HepG2 (cell line): Measurements from ENCODE around the gene PRR14. TPM values are rescaled to one million over a fixed set of nuclear protein-coding genes. Genes with fewer than 3 reads are reported as not detected.

ENCODE experiments used
- ATAC-seq: fragments of 200-7000 bp; cut with Tn5 transposase; 3 replicates; pipeline ENCODE4 v1.9.1; 2020; ENCODE audit warnings: mild to moderate bottlenecking, moderate library complexity
- Bru-seq: library from RNA; stranded (reverse); fragments of 400-500 nt; gene quantifications from one replicate; lab custom pipeline; 2021; lab: Mats Ljungman, UMichigan
- BruChase-seq, 2 experiments: library from RNA; stranded (reverse); fragments of 400-500 nt; gene quantifications; one replicate each; lab custom pipeline; 2021; lab: Mats Ljungman, UMichigan
- BruUV-seq: library from RNA; stranded (reverse); fragments of 400-500 nt; replicated peaks from 2 replicates; lab custom pipeline; 2021; lab: Mats Ljungman, UMichigan
- CTCF ChIA-PET: fragments of 300-600 bp; formaldehyde crosslinking; extraction: SDS; loops from one replicate; lab custom pipeline; 2021; ENCODE audit warnings: low total read pairs, inconsistent platforms, low intra/inter-chr PET ratio; lab: Yijun Ruan, JAX
- POLR2A ChIA-PET: fragments of 350-600 bp; sonication (Branson Sonifier 250); formaldehyde crosslinking; loops from one replicate; lab custom pipeline; 2020; ENCODE audit warnings: antibody characterized with exemption, inconsistent platforms; lab: Yijun Ruan, JAX
- DNase-seq: peaks from one replicate; pipeline ENCODE4 v3.0.0-alpha.2; 2015; ENCODE audit warnings: low spot score
- FAIRE-seq: peaks from 3 replicates; lab custom pipeline; 2011; peaks lifted over from hg19 to GRCh38; lab: Jason Lieb, UNC
- H2AFZ ChIP-seq: one replicate; pipeline ENCODE4 v1.6.1; 2011; ENCODE audit warnings: low read length, inconsistent platforms
- H3K27ac ChIP-seq: fragments of 300-600 bp; 3 replicates; pipeline ENCODE4 v1.8.0; 2011; ENCODE audit warnings: mixed run types, mild to moderate bottlenecking, mixed read lengths, low read length, inconsistent platforms; ENCODE audit not compliant: insufficient read depth; ENCODE audit errors: extremely low read length
- H3K27me3 ChIP-seq, 2 experiments: fragments of 200-600 bp in 1 of 2; 2 replicates in 1 of 2; 3 replicates in 1 of 2; pipeline versions ENCODE4 v1.6.0 to v1.8.0; 2011; ENCODE audit warnings: low read length in 2 of 2, mild to moderate bottlenecking in 2 of 2, moderate library complexity in 2 of 2, inconsistent platforms in 1 of 2; ENCODE audit not compliant: insufficient read depth in 2 of 2, control insufficient read depth in 1 of 2
- H3K36me3 ChIP-seq, 2 experiments: fragments of 200-600 bp in 1 of 2; replicated peaks in 1 of 2; 2 replicates in 1 of 2; 3 replicates in 1 of 2; pipeline versions ENCODE4 v1.5.1 to v1.8.0; 2011; ENCODE audit warnings: low read length in 2 of 2, inconsistent platforms in 1 of 2; ENCODE audit not compliant: insufficient read depth in 2 of 2, control insufficient read depth in 1 of 2
- H3K4me1 ChIP-seq: 2 replicates; pipeline ENCODE4 v1.5.1; 2012; ENCODE audit warnings: low read length, inconsistent platforms; ENCODE audit not compliant: insufficient read depth
- H3K4me2 ChIP-seq: 2 replicates; pipeline ENCODE4 v1.6.0; 2011; ENCODE audit warnings: low read depth, low read length, inconsistent platforms
- H3K4me3 ChIP-seq, 3 experiments: fragments of 200-600 bp in 1 of 3; sonication (generic), shearing (Covaris generic) in 1 of 3; replicated peaks in 1 of 3; 2 replicates each; pipeline ENCODE4 v1.5.1; 2011 to 2016; ENCODE audit warnings: low read length in 3 of 3, inconsistent platforms in 2 of 3, low read depth in 2 of 3, mild to moderate bottlenecking in 2 of 3, control low read depth in 1 of 3, mixed read lengths in 1 of 3; ENCODE audit not compliant: insufficient read depth in 1 of 3
- H3K79me2 ChIP-seq: one replicate; pipeline ENCODE4 v1.6.1; 2011; ENCODE audit warnings: low read length, inconsistent platforms; ENCODE audit not compliant: insufficient read depth
- H3K9ac ChIP-seq: 2 replicates; pipeline ENCODE4 v1.6.0; 2011; ENCODE audit warnings: mild to moderate bottlenecking, low read depth, low read length, inconsistent platforms; ENCODE audit not compliant: insufficient read depth
- H3K9me3 ChIP-seq: 2 replicates; pipeline ENCODE4 v1.5.1; 2012; ENCODE audit warnings: mild to moderate bottlenecking, low read length
- H4K20me1 ChIP-seq: 2 replicates; pipeline ENCODE4 v1.6.0; 2011; ENCODE audit warnings: inconsistent platforms, mild to moderate bottlenecking, low read length, moderate library complexity; ENCODE audit not compliant: insufficient read depth
- CEBPB ChIP-seq: IDR thresholded peaks from 2 replicates; pipeline ENCODE4 v1.6.1; 2011; ENCODE audit warnings: low read depth, low read length, improper control_type of control experiment, borderline replicate concordance
- DNMT3B ChIP-seq: conservative IDR thresholded peaks from 2 replicates; pipeline ENCODE4 v1.6.1; 2016; ENCODE audit warnings: missing biosample characterization, control low read depth
- FOXA3 ChIP-seq: IDR thresholded peaks from 2 replicates; pipeline ENCODE4 v1.6.1; 2016; ENCODE audit warnings: missing genetic modification reagents, missing compliant biosample characterization
- MAZ ChIP-seq, 2 experiments: sonication (generic) in 1 of 2; formaldehyde crosslinking in 1 of 2; IDR thresholded peaks; 2 replicates each; pipeline versions ENCODE4 v1.5.0 to v1.6.1; 2012 to 2020; ENCODE audit warnings: low read depth in 2 of 2, mild to moderate bottlenecking in 2 of 2, borderline replicate concordance in 1 of 2, improper control_type of control experiment in 1 of 2, low read length in 1 of 2, missing genetic modification reagents in 1 of 2, moderate library complexity in 1 of 2
- NFKB2 ChIP-seq: sonication (generic); formaldehyde crosslinking; IDR thresholded peaks from 2 replicates; pipeline ENCODE4 v1.4.0; 2020; ENCODE audit warnings: missing genetic modification reagents, borderline replicate concordance
- SMAD1 ChIP-seq: sonication (generic); formaldehyde crosslinking; IDR thresholded peaks from 2 replicates; pipeline ENCODE4 v1.4.0; 2020; ENCODE audit warnings: missing genetic modification reagents, low read depth, mild to moderate bottlenecking, borderline replicate concordance
- SMYD3 ChIP-seq: sonication (generic); formaldehyde crosslinking; IDR thresholded peaks from 2 replicates; pipeline ENCODE4 v1.8.1; 2023; ENCODE audit warnings: mild to moderate bottlenecking, missing genetic modification reagents
- ZNF678 ChIP-seq: sonication (generic); formaldehyde crosslinking; IDR thresholded peaks from 2 replicates; pipeline ENCODE4 v1.4.0; 2020; ENCODE audit warnings: mild to moderate bottlenecking, missing genetic modification reagents
- WGBS: methylation state at CpG from one replicate; pipeline ENCODE4 v1.1.6; 2017; ENCODE audit warnings: low lambda C conversion rate; 5-methylcytosine and 5-hydroxymethylcytosine counted together
- in situ Hi-C: cut with HindIII; loops from 2 replicates; pipeline ENCODE4 v1.10.0; 2017; ENCODE audit warnings: low pct_unique_long_range_greater_than_20kb; ENCODE audit not compliant: extremely low pct_ligation_motif_present
- intact Hi-C: fragments of 100-400 bp; cut with micrococcal nuclease; formaldehyde crosslinking; loops from one replicate; pipeline ENCODE4 v1.10.0; 2022; ENCODE audit not compliant: unreplicated experiment
- long read RNA-seq, 2 experiments: library from RNA in 1 of 2; library from polyadenylated mRNA in 1 of 2; stranded (forward) in 1 of 2; unstranded in 1 of 2; transcript quantifications; one replicate each; pipeline ENCODE4 v2.0.0, GENCODE V29; 2019 to 2022
- polyA minus RNA-seq, 3 experiments: library from RNA; depleted of rRNA, polyadenylated mRNA; stranded (reverse); fragments of >200 nt; gene quantifications; 2 replicates each; pipeline ENCODE4 v1.2.3, GENCODE V29; 2011; ENCODE audit warnings: low replicate concordance in 1 of 3
- polyA plus RNA-seq, 8 experiments: library from polyadenylated mRNA; depleted of rRNA in 3 of 8; stranded (reverse) in 7 of 8; unstranded in 1 of 8; fragments of >200 nt; fragmentation: Illumina TruSeq in 4 of 8; extraction: Trizol in 4 of 8; gene quantifications; 2 replicates each; pipeline versions ENCODE4 v1.2.1 to v1.2.3, GENCODE V29; 2011 to 2016; ENCODE audit warnings: low read depth in 4 of 8, missing spikeins in 1 of 8, mixed read lengths in 1 of 8; ENCODE audit not compliant: insufficient read depth in 1 of 8
- total RNA-seq, 5 experiments: library from RNA; depleted of rRNA; stranded (reverse); fragments of >200 nt; fragmentation: Illumina TruSeq; extraction: Trizol; gene quantifications; 2 replicates each; pipeline ENCODE4 v1.2.3, GENCODE V29; 2016; ENCODE audit warnings: low read depth in 1 of 5
- TF ChIP-seq, protein P1 (sequence below): IDR thresholded peaks from 2 replicates; pipeline ENCODE4 v1.6.1; 2016; ENCODE audit warnings: low read depth, control low read depth

Gene PRR14
- total RNA-seq (2016; rRNA removed; fragmentation: Illumina TruSeq; extraction: Trizol) (9.1 and 11.0 TPM in 2 replicates), polyA plus RNA-seq (2011; rRNA removed) (8.4 and 9.2 TPM in 2 replicates), polyA minus RNA-seq (2011; rRNA and poly(A)+ RNA removed; ENCODE audit: low replicate concordance) (5.4 and 5.5 TPM in 2 replicates), Bru-seq, nascent RNA (percentile 58 among the genes with signal in this experiment), BruChase-seq, experiment 1, labeled RNA remaining after a 6-hour chase (percentile 80 among the genes with signal in this experiment), BruChase-seq, experiment 2, labeled RNA remaining after a 2-hour chase (percentile 71 among the genes with signal in this experiment)
- total RNA-seq (2016; cell fraction: cytosol; rRNA removed; fragmentation: Illumina TruSeq; extraction: Trizol; ENCODE audit: low read depth), result 8.4 TPM in 2 replicates
- 6.9 and 9.6 TPM in 2 replicates for total RNA-seq (2016; cell fraction: insoluble cytoplasmic fraction; rRNA removed; fragmentation: Illumina TruSeq; extraction: Trizol)
- 15.8 and 18.7 TPM in 2 replicates for total RNA-seq (2016; cell fraction: membrane; rRNA removed; fragmentation: Illumina TruSeq; extraction: Trizol)
- 17.7 and 22.5 TPM in 2 replicates for total RNA-seq (2016; cell fraction: nucleus; rRNA removed; fragmentation: Illumina TruSeq; extraction: Trizol)
- 3.3 and 4.5 TPM in 2 replicates for polyA plus RNA-seq (2011; cell fraction: cytosol; rRNA removed)
- polyA plus RNA-seq (2011; cell fraction: nucleus; rRNA removed), result 64.8 and 74.5 TPM in 2 replicates
- 16.5 and 32.3 TPM in 2 replicates for polyA plus RNA-seq (2012)
- polyA plus RNA-seq (2016; cell fraction: cytosol; fragmentation: Illumina TruSeq; extraction: Trizol; ENCODE audit: low read depth), result 27.2 and 27.7 TPM in 2 replicates
- polyA plus RNA-seq (2016; cell fraction: insoluble cytoplasmic fraction; fragmentation: Illumina TruSeq; extraction: Trizol; ENCODE audit: low read depth), result 18.2 and 24.7 TPM in 2 replicates
- polyA plus RNA-seq (2016; cell fraction: membrane; fragmentation: Illumina TruSeq; extraction: Trizol; ENCODE audit: low read depth), result 38.9 and 40.6 TPM in 2 replicates
- polyA plus RNA-seq (2016; cell fraction: nucleus; fragmentation: Illumina TruSeq; extraction: Trizol; ENCODE audit: insufficient read depth, low read depth), result 77.8 and 81.5 TPM in 2 replicates
- polyA minus RNA-seq (2011; cell fraction: cytosol; rRNA and poly(A)+ RNA removed), result 7.9 and 8.3 TPM in 2 replicates
- 8.9 and 10.8 TPM in 2 replicates for polyA minus RNA-seq (2011; cell fraction: nucleus; rRNA and poly(A)+ RNA removed)
- long read RNA-seq, experiment 1, partial matches to known transcripts, result 4 of 13 reads
- long read RNA-seq, experiment 1, other reads (novel, unspliced or antisense), result 6 of 13 reads
- long read RNA-seq, experiment 2, transcript PRR14-203 (11 exons, 2,316 nt), result major isoform, 28 of 58 reads
- long read RNA-seq, experiment 2, partial matches to known transcripts, result 13 of 58 reads
- long read RNA-seq, experiment 2, other reads (novel, unspliced or antisense), result 11 of 58 reads

DNA sequence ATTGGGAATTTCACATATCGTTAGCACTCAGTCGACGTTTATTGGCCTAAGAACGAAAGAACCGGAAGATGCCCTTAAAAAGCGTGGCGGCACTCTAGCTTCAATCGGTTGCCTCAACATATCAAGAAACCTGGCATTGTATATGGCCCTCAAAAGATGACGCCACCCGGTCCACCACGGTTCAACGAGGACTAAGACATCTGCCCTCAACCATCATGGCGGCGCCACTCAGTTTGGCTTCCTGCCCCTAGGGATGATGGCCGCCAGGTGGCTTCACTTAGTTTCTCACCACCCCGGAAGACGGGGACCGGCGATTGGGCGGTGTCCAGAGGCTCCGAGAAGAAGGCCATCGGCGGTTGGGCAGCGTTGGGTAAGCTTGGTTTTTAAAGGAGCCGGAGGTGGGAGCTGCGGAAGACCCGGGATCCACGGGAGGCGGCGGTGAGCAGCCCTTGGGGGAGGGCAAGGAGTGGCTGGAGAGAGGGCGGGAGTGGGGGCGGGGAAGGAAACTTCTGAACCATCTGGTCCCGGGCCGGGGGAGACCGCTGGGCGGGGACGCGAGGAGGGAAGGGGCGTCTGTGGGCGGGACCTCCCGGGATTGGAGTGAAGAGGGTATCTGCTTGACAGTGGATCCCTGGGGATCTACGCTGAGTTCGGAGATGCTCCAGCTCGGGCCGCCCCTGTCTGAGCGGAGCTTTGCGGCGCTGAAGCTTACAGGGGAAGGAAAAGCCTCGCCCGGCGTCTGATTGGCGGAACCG is at the start of gene PRR14:
TSS of gene PRR14 (plus strand) at position 592 of the 755 bp plus-strand sequence. CDS start 686 bp downstream, outside the sequence.
- WGBS, result 14% methylated on average over 49 of the region's 53 CpGs
- ChIA-PET POLR2A (interaction anchor here (0.6 to 2.2 kb wide), 12 partner anchors 8 to 269 kb away, joined by 3 to 18 read pairs (median 4); partner anchors contain the start of genes FBRS, ZNF689, ZNF747 and ZNF764), CTCF (no interaction called here)
- no TSS peak for BruUV-seq
- Histone ChIP-seq H3K79me2 (peaks cover 5% of the 10 kb centered on the region), H3K4me1 (peaks cover 18% of the 10 kb centered on the region), H4K20me1 (no peaks in the 10 kb centered on the region), H3K36me3 (peaks cover 4 to 24% of the 10 kb centered on the region in 2 experiments; a peak in 4 of 5 replicates), H2AFZ (peak within 1 kb of the TSS; percentile 45), H3K9ac (peak within 1 kb of the TSS; percentile 89), H3K4me3 (peak within 1 kb of the TSS; percentile 79 to 100 (median 95)), H3K9me3 (no peaks in the 10 kb centered on the region), H3K27ac (peak within 1 kb of the TSS; percentile 88), H3K27me3 (no peaks in the 10 kb centered on the region; a peak in 1 of 5 replicates), H3K4me2 (peak within 1 kb of the TSS; percentile 99)
- intact Hi-C loops, result loop anchor here (2.0 to 10.0 kb wide), 4 partner anchors 16 to 566 kb away; partner anchors contain the start of gene ZNF768
- in situ Hi-C loops, result loop anchor here (25.0 kb wide), 1 partner anchor 838 kb away; the partner anchor contains the start of genes MAZ, MVP, PAGR1 and PRRT2
- ATAC-seq, result peak; percentile 87
- FAIRE-seq, result peak; percentile 90
- DNase-seq, result peak; percentile 99
- TF ChIP-seq FOXA3 (CRISPR knock-in tag) (peak; percentile 48; the same call in 1 of the 2 replicates), SMYD3 (CRISPR knock-in tag) (no peak; the same call in 1 of the 2 replicates), NFKB2 (CRISPR knock-in tag) (peak; percentile 55; the same call in 1 of the 2 replicates), ZNF678 (CRISPR knock-in tag) (no peak), MAZ (IDR thresholded peaks at IDR 0.05; ENCODE audit: borderline replicate concordance, low read depth, low read length) (no peak; the same call in 1 of the 2 replicates), MAZ (CRISPR knock-in tag; IDR thresholded peaks at IDR 0.05; ENCODE audit: low read depth) (peak; percentile 10; the same call in 1 of the 2 replicates), CEBPB (peak; percentile 40; the same call in 1 of the 2 replicates), SMAD1 (CRISPR knock-in tag) (no peak; the same call in 1 of the 2 replicates), DNMT3B (no peak)
- TF ChIP-seq, protein P1, sequence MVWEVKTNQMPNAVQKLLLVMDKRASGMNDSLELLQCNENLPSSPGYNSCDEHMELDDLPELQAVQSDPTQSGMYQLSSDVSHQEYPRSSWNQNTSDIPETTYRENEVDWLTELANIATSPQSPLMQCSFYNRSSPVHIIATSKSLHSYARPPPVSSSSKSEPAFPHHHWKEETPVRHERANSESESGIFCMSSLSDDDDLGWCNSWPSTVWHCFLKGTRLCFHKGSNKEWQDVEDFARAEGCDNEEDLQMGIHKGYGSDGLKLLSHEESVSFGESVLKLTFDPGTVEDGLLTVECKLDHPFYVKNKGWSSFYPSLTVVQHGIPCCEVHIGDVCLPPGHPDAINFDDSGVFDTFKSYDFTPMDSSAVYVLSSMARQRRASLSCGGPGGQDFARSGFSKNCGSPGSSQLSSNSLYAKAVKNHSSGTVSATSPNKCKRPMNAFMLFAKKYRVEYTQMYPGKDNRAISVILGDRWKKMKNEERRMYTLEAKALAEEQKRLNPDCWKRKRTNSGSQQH, result peak; percentile 40; the same call in 1 of the 2 replicates
